Fibroblast of the aortic adventitia (primary cell): ENCODE results near the gene OXSR1. TPM values are rescaled to one million over a fixed set of nuclear protein-coding genes. Genes with fewer than 3 reads are reported as not detected.

ENCODE experiments used
- DNase-seq: peaks from one replicate; pipeline ENCODE4 v3.0.0-alpha.2; 2010; ENCODE audit warnings: low read depth
- H3K4me3 ChIP-seq: 2 replicates; pipeline ENCODE4 v1.5.1; 2011; ENCODE audit warnings: low read depth, mild to moderate bottlenecking, control low read depth, low read length, moderate library complexity
- total RNA-seq: library from RNA; depleted of rRNA; stranded (reverse); fragments of >200 nt; gene quantifications from 2 replicates; pipeline ENCODE4 v1.2.3, GENCODE V29; 2012; ENCODE audit warnings: low replicate concordance
- TF ChIP-seq, protein P1 (sequence below): IDR thresholded peaks from 2 replicates; pipeline ENCODE4 v1.5.1; 2011; ENCODE audit warnings: mild to moderate bottlenecking, low read length, control low read depth, inconsistent platforms; ENCODE audit not compliant: insufficient read depth

The OXSR1 gene
- total RNA-seq, 1 donor: 36.2 TPM

DNA sequence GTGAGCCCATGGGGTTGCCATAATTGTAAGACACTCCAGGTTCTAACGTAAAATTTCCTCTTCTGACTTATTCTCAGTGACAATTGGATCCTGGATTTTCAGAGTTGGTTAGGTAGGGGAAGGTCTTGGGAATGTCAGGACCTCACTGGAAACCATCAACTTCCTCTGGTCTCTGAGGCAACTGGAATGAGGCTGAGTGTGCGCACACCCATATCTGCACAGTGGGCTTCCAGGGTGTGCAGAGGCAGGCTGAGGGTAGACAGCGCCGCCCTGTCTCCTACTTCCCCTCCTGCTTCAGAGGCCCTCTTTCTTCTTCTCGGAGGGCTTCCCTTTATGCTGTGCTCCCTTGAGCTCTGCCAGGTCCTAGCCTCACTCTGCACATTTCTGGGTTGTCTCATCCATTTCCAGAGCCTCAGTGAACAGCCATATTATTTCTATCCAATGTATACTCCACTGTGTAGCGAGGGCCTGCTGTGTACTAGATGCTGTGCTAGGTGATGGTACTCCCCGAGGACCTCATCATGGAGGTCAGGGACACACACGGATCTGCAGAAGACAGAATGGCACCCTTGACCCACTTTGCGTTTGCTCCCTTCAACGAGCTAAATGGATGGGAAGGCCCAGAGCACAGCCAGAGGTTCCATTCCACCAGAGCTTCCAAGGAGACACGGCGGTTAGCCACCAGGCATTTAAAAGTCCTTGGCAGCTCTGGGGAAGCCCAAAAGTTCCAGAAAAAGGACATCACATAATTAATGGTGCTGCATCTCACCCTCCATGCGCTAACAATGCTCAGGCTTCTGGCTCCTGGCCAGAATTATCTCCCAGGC is 46.7 kb upstream of the OXSR1 start:
- TF ChIP-seq, protein P1, sequence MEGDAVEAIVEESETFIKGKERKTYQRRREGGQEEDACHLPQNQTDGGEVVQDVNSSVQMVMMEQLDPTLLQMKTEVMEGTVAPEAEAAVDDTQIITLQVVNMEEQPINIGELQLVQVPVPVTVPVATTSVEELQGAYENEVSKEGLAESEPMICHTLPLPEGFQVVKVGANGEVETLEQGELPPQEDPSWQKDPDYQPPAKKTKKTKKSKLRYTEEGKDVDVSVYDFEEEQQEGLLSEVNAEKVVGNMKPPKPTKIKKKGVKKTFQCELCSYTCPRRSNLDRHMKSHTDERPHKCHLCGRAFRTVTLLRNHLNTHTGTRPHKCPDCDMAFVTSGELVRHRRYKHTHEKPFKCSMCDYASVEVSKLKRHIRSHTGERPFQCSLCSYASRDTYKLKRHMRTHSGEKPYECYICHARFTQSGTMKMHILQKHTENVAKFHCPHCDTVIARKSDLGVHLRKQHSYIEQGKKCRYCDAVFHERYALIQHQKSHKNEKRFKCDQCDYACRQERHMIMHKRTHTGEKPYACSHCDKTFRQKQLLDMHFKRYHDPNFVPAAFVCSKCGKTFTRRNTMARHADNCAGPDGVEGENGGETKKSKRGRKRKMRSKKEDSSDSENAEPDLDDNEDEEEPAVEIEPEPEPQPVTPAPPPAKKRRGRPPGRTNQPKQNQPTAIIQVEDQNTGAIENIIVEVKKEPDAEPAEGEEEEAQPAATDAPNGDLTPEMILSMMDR: no peak
- DNase-seq: no peak
- H3K4me3 ChIP-seq: no peak overlapping the region

DNA sequence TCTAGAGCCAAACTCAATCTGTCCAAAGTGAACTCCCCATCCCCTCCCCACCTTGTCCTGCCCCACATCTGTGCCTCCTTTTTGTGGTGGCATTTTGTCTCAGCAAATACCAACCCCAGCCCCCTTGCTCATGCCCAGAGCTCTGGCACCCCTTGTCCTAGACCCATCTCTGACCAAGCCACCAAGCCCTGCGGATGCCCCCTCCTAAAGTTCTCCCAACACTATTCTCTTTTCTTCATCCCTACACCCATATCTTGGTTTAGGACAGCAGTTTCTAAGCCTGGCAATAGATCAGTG is 46.1 kb upstream of the OXSR1 start:
- TF ChIP-seq, protein P1: no peak
- no peak for DNase-seq
- no peak overlapping the region for H3K4me3 ChIP-seq

DNA sequence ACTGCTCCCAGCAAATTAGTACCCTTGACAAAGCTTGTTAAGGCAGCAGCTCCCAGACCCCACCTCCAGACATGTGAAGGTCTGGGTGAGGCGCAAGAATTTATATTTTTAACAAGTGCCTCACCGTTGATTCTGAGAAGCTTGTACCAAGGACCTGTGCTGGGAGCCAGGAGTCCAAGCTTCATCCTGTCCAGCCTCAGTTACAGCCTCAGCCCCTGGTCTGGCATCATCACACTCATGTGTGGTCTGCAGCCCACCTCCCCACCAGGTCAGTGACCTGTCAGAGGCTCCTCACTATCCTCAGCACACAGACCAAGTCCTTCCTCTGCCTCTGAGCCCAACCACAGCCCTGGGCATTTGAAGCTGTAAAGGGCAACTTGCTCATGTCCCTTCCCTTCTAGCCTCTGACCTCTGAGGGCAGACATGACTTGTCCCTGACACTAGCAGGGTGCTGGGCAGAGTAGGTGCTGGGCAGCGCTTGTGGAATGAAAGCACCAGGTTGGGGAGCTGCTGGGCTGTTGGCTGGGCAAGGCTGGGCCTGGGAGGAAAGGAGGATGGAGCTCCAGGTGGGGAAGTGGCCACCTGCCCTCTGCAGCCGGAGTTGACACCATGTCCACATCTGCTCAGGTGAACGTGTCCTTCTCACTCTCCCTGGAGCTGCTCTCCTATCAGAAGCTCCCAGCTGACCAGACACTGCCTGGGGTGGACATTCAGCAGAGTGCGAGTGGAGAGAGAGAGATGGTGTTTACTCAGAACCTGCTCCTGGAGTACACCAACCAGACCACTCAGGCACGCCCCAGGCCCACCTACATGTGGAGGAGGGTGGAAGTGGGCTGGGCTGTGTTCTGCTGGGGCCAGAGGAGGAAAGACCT is 45.3 kb upstream of the OXSR1 start:
- no peak overlapping the region for H3K4me3 ChIP-seq
- no peak for DNase-seq
- TF ChIP-seq, protein P1: no peak

DNA sequence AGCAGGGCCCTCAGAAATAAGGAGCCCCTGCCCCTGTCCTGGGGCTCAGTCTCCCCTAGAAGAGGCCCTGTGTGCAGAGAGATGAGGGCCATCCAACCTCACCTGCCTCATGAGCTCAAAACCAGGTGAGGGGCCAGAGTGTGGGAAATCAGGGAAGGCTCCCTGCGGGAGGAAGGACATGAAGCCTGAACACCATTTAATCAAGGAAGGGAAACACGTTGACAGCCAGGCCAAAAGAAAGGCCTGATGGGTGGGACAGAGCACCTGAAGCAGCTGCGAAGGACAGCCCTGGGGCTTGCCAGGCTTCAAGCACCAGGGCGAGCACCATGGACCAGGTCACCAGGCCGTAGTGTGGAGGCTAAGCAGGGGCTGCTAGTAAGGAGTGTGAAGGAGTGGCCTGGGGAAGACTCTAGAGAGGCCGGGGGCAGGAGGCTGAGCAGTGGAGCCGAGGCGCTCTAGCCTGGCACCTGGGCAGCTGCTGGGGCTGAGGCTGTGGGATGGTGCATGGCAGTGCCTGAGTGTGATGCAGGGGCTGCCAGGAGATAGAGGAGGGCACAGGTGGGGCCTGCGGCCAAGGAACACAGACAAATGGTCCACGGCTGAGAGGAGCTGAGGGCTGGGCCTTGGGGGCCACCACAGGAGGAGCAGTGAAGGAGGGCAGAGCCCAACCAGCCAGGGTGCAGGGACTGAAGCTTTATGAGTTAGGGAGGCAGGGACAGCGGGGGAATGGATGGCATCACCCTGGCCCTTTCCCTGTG is 44.5 kb upstream of the OXSR1 start:
- TF ChIP-seq, protein P1: no peak
- no peak for DNase-seq
- H3K4me3 ChIP-seq: no peak overlapping the region

DNA sequence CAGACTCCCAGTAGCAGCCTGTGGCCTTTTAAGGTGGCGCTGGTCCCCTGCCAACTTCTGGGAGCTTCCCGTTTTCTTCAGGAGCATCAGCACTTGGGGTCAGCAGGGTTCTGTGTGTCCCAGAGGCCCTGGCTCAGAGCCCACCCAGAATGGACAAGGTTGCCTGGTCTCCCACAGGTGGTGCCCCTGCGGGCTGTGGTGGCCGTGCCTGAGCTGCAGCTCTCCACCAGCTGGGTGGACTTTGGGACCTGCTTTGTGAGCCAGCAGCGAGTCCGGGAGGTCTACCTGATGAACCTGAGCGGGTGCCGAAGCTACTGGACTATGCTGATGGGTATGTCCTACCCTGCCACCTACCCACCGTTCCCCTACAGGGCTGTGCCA is 43.9 kb upstream of the OXSR1 start:
- no peak overlapping the region for H3K4me3 ChIP-seq
- TF ChIP-seq, protein P1: no peak
- DNase-seq: no peak

DNA sequence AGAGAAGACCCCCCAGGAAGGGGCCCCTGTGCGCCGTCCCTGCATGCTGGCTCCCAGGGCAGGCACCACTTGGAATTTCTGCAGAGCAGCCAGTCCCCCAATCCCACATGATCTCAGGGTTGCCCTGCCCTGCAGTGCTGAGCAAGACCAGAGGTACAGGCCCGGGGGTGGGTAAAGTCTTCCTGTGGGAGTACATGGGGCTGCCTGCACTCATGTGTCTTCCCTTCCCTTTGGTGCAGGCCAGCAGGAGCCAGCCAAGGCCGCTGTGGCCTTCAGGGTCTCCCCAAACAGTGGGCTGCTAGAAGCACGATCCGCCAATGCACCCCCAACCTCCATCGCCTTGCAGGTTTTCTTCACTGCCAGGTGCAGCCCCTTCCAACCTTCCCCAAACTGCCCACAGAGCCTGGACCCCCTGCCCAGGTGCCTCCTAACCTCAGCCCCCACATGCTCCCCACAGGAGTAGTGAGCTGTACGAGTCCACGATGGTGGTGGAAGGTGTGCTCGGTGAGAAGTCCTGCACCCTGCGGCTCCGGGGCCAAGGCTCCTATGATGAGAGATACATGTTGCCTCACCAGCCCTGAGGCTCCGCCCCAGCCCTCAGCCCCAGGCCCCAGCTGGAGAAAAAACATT is 43.4 kb upstream of the OXSR1 start:
- TF ChIP-seq, protein P1: no peak
- DNase-seq: no peak
- H3K4me3 ChIP-seq: no peak overlapping the region
